Cortex of kidney (tissue), 1 donor: Measurements from ENCODE around the gene BBS1.
"Not testable (repeated sequence)": the region's sequence is repeated elsewhere in the genome, so short reads cannot be mapped to it uniquely, and the experiment has no call there.

Experiments
- DNase-seq: peaks from one replicate; lab custom pipeline; 2025; lab: John Stamatoyannopoulos, UW

Gene BBS1

GRCh38 chr11:66524304-66525040 is 14.0 kb downstream of the BBS1 start:
- DNase-seq = no peak

DNA sequence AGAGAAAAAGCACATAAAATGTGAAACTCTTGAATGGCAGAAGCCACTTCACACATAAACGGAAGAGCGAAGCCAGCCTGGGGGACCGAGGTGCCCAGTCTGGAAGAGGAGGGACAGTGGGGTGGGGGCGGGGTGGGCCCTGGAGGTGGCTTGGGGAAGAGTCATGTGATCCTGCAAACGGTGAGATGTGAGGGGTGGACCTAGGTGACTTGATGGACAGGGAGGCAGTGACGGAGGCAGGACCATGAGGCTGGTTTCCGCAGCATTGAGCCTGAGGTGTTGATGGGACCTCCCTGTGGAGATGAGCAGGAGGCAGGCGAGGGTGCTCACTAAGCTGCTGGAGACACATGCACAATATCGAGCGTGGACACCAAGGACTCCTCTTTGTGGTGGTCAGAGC is 18.6 kb downstream of the BBS1 start:
- DNase-seq = no peak

DNA sequence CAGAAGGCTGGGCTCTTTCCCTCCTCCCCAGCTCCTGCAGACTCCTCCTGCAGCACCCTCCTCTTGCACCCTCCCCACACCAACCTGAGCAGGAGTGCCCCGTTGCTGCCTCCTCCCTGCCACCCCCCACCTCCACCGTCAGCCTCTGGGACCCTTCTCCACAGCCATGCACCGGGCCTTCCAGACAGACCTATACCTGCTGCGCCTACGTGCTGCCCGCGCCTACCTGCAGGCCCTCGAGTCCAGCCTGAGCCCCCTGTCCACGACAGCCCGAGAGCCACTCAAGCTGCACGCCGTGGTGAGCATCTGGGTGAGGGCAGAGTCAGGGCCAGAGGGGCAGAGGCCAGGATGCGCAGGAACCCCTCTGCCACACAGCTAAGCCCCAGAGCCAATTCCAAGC is 19.2 kb downstream of the BBS1 start:
- DNase-seq = no peak

DNA sequence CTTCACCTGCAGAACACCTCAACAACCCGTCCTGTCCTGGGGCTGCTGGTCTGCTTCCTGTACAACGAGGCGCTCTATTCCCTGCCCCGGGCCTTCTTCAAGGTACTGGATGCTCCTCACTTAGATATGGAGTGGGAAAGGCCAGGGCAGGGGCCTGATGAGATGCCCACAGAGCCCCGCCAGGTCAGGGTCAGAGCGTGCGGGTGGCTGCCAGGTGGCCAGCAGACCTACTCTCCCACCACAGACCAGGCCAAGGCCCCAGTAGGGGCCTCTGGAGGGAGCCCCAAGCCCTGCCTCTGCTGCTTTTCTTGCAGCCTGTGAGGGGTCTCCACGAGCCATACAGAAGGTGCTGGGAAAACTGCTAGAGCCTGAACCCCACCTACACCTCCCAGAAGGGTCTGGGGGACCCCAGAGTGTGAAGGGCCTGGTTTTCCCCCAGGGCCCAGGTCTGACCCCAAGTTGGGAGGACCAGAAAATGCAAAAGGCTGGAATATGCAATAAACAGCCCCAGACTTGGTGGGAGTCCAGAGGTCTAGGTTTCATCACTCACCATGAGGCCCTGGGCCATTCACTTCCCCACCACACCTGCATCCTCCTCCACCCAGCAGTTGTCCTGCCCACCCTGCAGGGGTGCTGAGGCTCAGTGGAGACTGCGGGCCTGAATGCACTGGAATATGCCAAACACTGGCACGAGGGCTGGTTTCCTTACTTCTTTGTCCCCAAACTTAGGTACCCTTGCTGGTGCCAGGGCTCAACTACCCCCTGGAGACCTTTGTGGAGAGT is 20.7 kb downstream of the BBS1 start:
- no peak for DNase-seq

DNA sequence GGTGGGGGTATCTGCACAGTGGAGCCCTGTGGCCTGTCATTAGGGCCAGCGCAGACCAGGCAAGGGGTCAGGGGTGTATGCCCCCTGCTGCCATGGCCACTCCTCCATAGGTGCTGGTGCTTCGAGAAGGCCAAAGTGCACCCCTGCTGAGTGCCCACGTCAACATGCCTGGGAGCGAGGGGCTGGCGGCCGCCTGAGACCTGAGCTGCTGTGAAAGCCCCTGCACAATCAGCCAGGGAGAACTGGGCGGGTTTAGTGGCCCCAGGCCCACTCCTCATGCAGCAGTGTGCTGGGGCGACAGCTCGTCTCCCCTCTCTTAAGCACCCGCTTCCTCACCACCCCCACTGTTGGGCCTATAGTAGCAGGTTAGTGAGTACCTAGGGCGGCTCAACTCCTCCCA is 21.4 kb downstream of the BBS1 start:
- DNase-seq = no peak

DNA sequence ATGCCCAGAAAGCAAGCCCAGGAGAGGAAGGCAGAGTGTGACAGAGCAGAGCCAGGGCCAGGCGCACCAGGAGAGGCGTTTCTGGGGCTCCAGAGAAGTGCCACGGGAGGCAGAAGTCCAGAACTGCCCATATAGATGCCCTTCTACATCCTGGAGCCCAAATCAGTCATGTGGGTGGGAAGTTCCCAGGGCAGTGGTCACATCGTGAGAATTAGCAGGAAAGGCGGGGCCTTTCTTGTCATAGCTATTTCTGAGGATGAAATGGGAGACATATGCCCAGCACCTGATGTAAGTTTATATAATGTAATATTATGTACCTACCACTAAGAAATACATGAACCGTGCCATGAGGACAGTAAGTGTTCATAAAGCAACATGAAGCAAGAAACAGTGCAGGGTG is 22.3 kb downstream of the BBS1 start:
- DNase-seq = no peak

DNA sequence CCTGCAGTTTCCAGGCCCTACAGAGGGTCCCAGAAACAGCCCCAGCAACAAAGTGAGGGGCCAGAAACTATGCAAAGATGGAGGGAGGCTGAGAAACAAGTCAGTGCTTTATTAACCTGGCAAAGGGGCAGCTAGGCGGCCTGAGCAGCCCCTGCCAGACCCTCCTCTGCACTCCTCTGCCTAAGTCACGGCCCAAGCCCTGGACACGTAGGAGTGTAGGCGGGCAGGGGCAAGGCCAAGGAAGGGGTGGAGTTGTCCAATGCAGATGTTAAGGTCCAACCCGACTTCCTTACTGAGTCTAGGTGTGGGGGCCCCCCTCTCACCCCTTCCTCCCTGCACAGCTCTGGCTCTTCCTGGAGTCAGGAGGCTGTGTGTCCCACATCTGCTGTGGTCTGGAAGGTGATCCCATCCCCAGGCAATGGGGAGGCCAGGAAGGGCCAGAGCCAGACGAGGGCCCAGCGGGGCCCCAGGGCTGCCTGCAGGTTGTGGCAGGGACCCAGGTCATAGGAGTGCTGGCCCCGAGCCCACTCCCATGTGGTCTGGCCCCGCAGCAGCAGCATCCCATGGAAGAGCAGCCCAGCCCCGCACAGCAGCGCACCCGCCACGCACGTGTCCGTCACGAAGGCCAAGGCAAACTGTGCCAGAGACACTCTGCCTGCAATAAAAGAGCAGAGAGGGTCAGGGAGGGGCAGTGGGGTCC is 28.9 kb downstream of the BBS1 start:
- DNase-seq = no peak

GRCh38 chr11:66539870-66540213 is 29.4 kb downstream of the BBS1 start:
- DNase-seq = no peak

DNA sequence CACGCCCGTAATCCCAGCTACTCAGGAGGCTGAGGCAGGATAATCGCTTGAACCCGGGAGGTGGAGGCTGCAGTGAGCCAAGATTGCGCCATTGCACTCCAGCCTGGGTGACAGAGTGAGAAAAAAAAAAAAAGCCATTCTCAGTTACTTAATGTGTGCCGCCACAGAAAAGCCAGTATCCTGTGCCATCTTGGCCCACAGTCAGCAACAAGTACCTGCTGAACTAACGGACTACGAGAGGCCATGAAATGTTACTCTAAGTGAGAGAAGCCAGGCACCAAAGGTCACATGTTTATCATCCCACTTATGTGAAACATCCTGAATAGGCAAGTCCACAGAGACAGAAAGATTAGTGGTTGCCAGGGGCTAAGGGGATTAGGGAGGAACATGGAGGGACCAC is 30.2 kb downstream of the BBS1 start:
- DNase-seq = not testable (repeated sequence)

GRCh38 chr11:66541892-66542291 is 31.5 kb downstream of the BBS1 start:
- DNase-seq = no peak

DNA sequence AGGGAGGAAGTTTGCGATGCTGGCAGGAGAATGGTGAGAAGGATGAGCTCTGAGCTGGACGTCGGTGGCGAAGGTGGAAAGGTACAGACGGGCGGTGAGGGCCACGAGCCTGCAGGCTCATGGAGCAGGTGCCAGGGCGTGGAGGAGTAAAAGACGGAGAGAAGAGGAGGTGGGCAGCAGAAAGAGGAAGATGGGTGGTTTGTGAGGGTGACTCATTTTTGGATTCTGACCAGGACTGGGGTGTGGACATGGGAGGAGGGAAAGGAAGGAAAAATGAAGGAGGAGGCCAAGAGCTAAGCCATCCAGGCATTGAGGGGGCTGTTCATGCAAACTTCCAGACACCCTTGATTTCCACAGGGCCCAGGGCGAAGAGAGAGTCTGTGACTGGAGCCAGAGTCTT is 31.9 kb downstream of the BBS1 start:
- no peak for DNase-seq

DNA sequence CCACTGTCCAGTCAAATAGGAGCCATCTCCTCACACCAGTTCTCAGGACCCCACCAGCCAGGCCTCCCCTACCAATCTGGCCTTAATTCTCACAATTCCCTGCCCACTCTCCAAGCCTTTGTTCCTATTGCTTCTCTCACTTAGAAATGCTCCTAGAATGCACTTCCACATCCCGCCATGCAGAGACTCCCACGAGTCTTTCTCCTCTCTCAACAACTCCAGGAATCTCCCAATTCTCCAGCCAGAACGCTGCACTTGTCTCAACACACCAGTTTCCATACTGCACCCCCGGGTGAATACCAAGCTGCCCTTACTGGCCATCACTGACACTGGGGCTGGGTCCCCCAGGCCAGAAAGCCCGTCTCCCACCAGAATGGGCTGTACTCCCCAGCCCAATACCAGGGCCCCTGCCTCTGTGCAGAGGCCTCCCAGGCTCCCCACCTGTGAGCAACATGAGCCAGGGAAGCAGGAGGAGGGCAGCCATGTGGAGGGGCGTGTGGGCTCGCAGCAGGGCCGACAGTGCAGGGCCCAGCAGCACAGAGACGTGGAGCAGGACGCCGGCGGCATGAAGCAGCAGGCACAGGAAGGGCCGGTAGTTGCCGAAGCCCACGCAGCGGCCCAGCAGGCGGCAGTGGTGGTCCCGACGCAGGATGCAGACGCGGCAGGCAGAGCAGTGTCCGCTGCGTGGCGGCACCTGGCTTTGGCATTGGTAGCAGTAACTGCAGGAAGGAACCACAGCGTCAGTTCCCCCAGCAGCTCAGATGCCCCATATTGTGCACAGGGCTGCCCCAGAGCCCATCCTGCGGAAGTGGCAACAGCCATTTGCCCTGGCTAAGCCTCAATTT is 33.0 kb downstream of the BBS1 start:
- no peak for DNase-seq

DNA sequence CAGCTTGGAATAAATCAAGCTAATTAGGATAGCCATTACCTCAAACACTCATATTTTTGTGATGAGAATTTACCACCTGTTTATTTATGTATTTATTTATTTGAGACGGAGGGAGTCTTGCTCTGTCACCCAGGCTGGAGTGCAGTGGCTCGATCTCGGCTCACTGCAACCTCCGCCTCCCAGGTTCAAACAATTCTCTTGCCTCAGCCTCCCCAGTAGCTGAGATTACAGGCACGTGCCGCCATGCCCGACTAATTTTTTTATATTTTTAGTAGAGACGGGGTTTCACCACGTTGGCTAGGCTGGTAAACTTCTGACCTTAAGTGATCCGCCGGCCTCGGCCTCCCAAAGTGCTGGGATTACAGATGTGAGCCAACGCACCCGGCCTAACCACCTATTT is 34.5 kb downstream of the BBS1 start:
- DNase-seq = not testable (repeated sequence)

GRCh38 chr11:66545701-66546367 is 35.4 kb downstream of the BBS1 start, which contains the start of gene ZDHHC24:
Gene ZDHHC24, minus strand, starts transcription at chr11:66546048. Its CDS starts 45 bp downstream, at chr11:66546003.
- DNase-seq = peak; percentile 78

DNA sequence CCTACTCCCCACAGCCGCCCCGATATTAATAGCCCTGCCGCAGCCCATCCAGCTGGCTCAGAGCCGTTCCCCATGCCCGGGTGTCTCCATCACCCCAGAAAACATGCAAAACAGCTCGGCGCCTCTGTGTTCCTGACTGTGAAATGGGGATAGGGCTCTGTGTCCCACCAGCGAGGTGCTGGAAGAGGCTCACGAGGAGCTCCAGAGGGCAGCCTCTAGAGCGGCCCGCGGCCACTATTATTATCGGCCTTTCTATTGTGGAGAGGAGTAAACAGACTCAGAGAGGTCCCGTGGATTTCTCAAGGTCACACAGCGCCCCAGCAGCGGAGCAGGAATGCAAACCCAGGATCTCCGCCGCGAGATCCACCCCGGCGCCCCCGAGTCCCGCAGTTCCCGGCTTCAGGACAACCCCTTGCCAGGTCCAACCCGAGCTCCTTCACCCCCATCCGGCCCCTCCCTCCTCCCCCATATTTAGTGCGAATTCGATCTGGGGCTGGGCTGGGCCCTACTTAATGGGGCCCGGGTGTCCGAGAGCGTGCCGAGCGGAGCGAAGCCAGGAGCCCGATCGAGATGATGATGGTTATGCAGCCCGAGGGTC is 36.0 kb downstream of the BBS1 start, which contains the start of gene ACTN3:
TSS of gene ACTN3 (plus strand) at position 536 of the 598 bp plus-strand sequence. CDS start at position 571, 35 bp downstream.
- DNase-seq = no peak

- no peak for DNase-seq
Observed at GRCh38 chr11:66546966-66547661, 36.7 kb downstream of the BBS1 start.

DNA sequence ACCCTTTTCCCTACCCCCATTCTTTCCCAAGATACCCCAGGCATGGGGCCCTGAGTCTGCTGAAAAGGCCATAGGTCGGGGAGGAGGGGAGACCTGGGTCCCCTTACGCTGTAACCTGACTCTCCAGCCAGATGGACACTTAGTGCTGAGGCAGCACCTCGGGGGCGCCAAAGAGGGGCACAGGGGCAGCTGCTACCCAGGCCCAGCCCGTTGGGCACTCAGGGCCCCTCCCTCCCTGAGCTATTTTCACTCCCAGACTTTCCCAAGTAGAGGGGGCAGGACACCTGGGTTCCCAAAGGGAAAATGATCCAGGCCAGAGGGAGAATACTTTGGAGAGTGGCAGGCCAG is 37.2 kb downstream of the BBS1 start:
- no peak for DNase-seq

- no peak for DNase-seq
Observed at GRCh38 chr11:66548041-66548440, 37.6 kb downstream of the BBS1 start.

DNA sequence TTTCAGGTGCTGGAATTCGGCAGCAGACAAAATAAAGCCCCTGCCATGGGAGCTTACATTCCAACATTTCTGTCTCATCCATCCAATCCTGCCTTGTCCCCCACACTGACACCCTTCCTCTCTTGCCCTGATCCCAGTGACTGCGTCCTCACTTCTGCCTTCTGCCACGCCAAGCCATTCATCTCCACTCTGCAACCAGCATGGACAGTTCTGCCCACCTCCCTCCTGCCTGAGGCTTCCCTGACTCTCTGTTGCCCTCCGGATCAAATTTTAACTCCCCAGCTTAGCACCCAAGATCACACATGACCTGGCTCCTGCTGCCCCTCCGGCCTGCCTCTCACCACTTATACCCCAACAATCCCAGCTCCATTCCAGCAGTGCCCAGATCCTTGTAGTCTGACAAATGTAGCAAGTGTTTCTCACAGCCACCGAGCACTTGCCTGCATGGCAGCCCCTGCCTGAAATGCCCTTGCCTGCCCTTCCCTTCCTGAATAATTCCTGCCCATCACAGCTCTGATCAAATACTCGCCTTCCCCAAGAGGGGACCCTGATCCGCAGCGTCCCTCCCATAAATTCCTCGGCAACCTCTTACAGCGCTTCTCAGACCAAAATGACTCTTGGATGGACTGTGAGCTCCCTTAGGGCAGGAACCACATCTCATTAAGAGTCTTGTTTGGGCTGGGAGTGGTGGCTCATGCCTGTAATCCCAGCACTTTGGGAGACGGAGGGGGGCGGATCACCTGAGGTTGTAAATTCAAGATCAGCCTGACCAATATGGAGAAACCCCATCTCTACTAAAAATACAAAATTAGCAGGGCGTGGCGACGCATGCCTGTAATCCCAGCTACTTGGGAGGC is 38.6 kb downstream of the BBS1 start:
- DNase-seq = no peak
